Spleen (tissue), 11 donors: Measurements from ENCODE around the gene ZEB2. TPM values are rescaled to one million over a fixed set of nuclear protein-coding genes. Genes with fewer than 3 reads are reported as not detected.

Source experiments
- DNase-seq: peaks from one replicate; pipeline ENCODE4 v3.0.0-alpha.2; 2020
- H3K27ac ChIP-seq, 8 donors: fragments of 200-600 bp; sonication (generic) in 7 of 8; 1 replicate in 4 of 8; 2 replicates in 4 of 8; pipeline versions ENCODE4 v1.5.0 to v1.8.0; 2016 to 2021; ENCODE audit warnings: inconsistent platforms in 4 of 8, mild to moderate bottlenecking in 4 of 8, moderate library complexity in 1 of 8
- H3K27me3 ChIP-seq, 7 donors: fragments of 200-600 bp; sonication (generic) in 6 of 7; replicated peaks in 1 of 7; 1 replicate in 4 of 7; 2 replicates in 3 of 7; pipeline versions ENCODE4 v1.5.0 to v1.8.0; 2016 to 2021; ENCODE audit warnings: inconsistent platforms in 3 of 7, mild to moderate bottlenecking in 1 of 7
- H3K36me3 ChIP-seq, 6 donors: fragments of 200-600 bp; sonication (generic) in 5 of 6; 1 replicate in 4 of 6; 2 replicates in 2 of 6; pipeline versions ENCODE4 v1.5.0 to v1.8.0; 2016 to 2021; ENCODE audit warnings: inconsistent platforms in 2 of 6
- H3K4me1 ChIP-seq, 6 donors: fragments of 200-600 bp; sonication (generic) in 5 of 6; 1 replicate in 3 of 6; 2 replicates in 3 of 6; pipeline versions ENCODE4 v1.5.0 to v1.8.0; 2016 to 2021; ENCODE audit warnings: inconsistent platforms in 3 of 6
- H3K4me3 ChIP-seq, 8 donors: fragments of 200-600 bp; sonication (generic) in 7 of 8; 1 replicate in 4 of 8; 2 replicates in 4 of 8; pipeline versions ENCODE4 v1.5.0 to v1.8.0; 2016 to 2021; ENCODE audit warnings: inconsistent platforms in 4 of 8, mild to moderate bottlenecking in 4 of 8, moderate library complexity in 2 of 8
- H3K9me3 ChIP-seq, 8 donors: fragments of 200-600 bp; sonication (generic) in 7 of 8; 1 replicate in 4 of 8; 2 replicates in 4 of 8; pipeline versions ENCODE4 v1.5.0 to v1.8.0; 2016 to 2021; ENCODE audit warnings: inconsistent platforms in 4 of 8
- POLR2A ChIP-seq, 3 donors: fragments of 450-650 bp; IDR thresholded peaks; one replicate each; pipeline ENCODE4 v1.5.1; 2017; ENCODE audit warnings: antibody characterized with exemption in 3 of 3, mild to moderate bottlenecking in 1 of 3
- POLR2AphosphoS5 ChIP-seq, 3 donors: sonication (generic); formaldehyde crosslinking; IDR thresholded peaks; one replicate each; pipeline ENCODE4 v1.5.1; 2017; ENCODE audit warnings: antibody characterized with exemption in 3 of 3
- WGBS, 5 donors: extraction: QIAGEN DNeasy Blood & Tissue Kit in 3 of 5; methylation state at CpG; one replicate each; pipeline versions ENCODE4 v1.1.5 to v1.1.7; 2013 to 2018; 5-methylcytosine and 5-hydroxymethylcytosine counted together
- intact Hi-C: fragments of 100-400 bp; cut with DNase I; formaldehyde crosslinking; loops from one replicate; pipeline ENCODE4 v1.15.0; 2023; ENCODE audit warnings: low total_unique reads
- polyA plus RNA-seq, 3 donors: library from polyadenylated mRNA; stranded (reverse); fragments of 200-250 nt; gene quantifications; one replicate each; pipeline ENCODE4 v1.2.1, GENCODE V29; 2013
- total RNA-seq, 7 donors: library from RNA; depleted of rRNA in 3 of 7; stranded (reverse); fragments of >200 nt in 3 of 7; fragmentation: NEBNext Ultra II Directional in 4 of 7; extraction: Animal tissue kit (Norgen Biotek cat#: 25700) in 4 of 7; gene quantifications; one replicate each; pipeline versions ENCODE4 v1.1.0 to v1.2.1, GENCODE V29; 2016 to 2021
- TF ChIP-seq, protein P1 (sequence below), 11 experiments: fragments of 200-600 bp in 7 of 11; fragments of 450-650 bp in 4 of 11; sonication (generic) in 4 of 11; IDR thresholded peaks in 8 of 11; conservative IDR thresholded peaks in 3 of 11; 1 replicate in 7 of 11; 2 replicates in 4 of 11; pipeline versions ENCODE4 v1.4.0 to v1.8.0; 2016 to 2021; ENCODE audit warnings: antibody characterized with exemption in 11 of 11, inconsistent platforms in 4 of 11, mild to moderate bottlenecking in 1 of 11
- donor health status: healthy with polysubstance abuse.
- donor health status: DM: no; HTN: no; CAD: no; lungs with moderate emphysema.
- donor health status: DM: no; HTN: no; CAD: no.
- donor health status: Bipolar disorder and iron deficiency.
- donor health status: healthy.
- donor health status: DM: no; HTN: no; CAD: no.
- donor health status: DM: yes; HTN: yes; CAD: no.

ZEB2 gene
- total and polyA plus RNA-seq, 10 donors, result 25.5 to 362 (median 240) TPM

DNA sequence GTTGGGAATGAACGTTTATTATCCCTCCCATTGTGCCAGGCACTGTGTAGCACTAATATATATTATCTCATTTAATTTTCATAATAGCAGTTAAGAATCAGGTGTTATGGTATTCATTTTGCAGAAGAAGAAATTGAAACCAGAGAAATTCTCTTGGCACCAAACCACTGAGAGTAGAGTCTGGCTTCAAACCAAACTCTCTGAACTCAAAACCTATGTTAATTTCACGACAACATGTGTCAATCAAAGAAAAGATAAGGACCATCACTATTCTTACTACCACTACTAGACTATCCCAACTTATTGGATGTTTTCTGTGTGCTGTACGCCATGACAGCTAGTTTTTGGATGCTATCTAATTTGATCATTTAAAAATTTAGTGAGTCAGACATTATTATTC, 24.1 kb upstream of the ZEB2 start:
- WGBS, 5 donors, result 81 to 95% (median 89%) methylated on average over 3 of the region's 3 CpGs
- no peak for DNase-seq
- H3K27ac ChIP-seq, result no peak overlapping the region
- H3K27me3 ChIP-seq, result peaks cover 0 to 3% (median 0%) of the 10 kb centered on the region in 7 donors
- H3K4me1 ChIP-seq, result peaks cover 0 to 18% (median 9%) of the 10 kb centered on the region in 6 donors
- H3K4me3 ChIP-seq, result no peak overlapping the region
- no peaks in the 10 kb centered on the region for H3K9me3 ChIP-seq
- intact Hi-C loops, result no loop called here
- TF ChIP-seq, protein P1, sequence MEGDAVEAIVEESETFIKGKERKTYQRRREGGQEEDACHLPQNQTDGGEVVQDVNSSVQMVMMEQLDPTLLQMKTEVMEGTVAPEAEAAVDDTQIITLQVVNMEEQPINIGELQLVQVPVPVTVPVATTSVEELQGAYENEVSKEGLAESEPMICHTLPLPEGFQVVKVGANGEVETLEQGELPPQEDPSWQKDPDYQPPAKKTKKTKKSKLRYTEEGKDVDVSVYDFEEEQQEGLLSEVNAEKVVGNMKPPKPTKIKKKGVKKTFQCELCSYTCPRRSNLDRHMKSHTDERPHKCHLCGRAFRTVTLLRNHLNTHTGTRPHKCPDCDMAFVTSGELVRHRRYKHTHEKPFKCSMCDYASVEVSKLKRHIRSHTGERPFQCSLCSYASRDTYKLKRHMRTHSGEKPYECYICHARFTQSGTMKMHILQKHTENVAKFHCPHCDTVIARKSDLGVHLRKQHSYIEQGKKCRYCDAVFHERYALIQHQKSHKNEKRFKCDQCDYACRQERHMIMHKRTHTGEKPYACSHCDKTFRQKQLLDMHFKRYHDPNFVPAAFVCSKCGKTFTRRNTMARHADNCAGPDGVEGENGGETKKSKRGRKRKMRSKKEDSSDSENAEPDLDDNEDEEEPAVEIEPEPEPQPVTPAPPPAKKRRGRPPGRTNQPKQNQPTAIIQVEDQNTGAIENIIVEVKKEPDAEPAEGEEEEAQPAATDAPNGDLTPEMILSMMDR (IDR thresholded peaks at IDR 0.05 in 8 of 11, conservative IDR thresholded peaks at IDR 0.05 in 3 of 11), result no peak
- no peak for TF ChIP-seq POLR2AphosphoS5 (IDR thresholded peaks at IDR 0.05)
- no peak for TF ChIP-seq POLR2A (IDR thresholded peaks at IDR 0.05)
- H3K36me3 ChIP-seq, result no peaks in the 10 kb centered on the region

DNA sequence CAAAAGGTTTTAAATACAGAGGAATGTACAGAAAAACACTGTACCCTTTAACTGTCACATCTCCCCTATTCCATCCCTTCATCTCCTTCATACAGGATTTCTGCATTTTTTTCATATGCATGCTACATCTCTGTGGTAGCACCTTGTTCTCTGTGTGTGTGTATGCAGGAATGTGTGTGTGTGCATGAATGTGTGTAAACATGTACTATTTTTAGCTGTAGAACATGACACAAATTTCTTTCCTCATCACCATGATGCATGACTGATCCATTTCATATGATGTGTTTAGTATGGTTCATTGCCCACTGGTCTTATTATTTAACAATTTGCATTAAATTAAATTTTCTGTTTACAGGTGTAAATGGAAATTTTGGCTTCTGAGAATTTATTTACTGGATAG, 21.5 kb upstream of the ZEB2 start:
- no peaks in the 10 kb centered on the region for H3K4me1 ChIP-seq
- H3K27me3 ChIP-seq, result no peaks in the 10 kb centered on the region
- H3K27ac ChIP-seq, result no peak overlapping the region
- DNase-seq, result no peak
- no peak overlapping the region for H3K4me3 ChIP-seq
- no peaks in the 10 kb centered on the region for H3K36me3 ChIP-seq
- no peaks in the 10 kb centered on the region for H3K9me3 ChIP-seq
- TF ChIP-seq POLR2AphosphoS5 (IDR thresholded peaks at IDR 0.05), result no peak
- TF ChIP-seq, protein P1 (IDR thresholded peaks at IDR 0.05 in 8 of 11, conservative IDR thresholded peaks at IDR 0.05 in 3 of 11), result no peak
- no peak for TF ChIP-seq POLR2A (IDR thresholded peaks at IDR 0.05)
- intact Hi-C loops, result no loop called here

DNA sequence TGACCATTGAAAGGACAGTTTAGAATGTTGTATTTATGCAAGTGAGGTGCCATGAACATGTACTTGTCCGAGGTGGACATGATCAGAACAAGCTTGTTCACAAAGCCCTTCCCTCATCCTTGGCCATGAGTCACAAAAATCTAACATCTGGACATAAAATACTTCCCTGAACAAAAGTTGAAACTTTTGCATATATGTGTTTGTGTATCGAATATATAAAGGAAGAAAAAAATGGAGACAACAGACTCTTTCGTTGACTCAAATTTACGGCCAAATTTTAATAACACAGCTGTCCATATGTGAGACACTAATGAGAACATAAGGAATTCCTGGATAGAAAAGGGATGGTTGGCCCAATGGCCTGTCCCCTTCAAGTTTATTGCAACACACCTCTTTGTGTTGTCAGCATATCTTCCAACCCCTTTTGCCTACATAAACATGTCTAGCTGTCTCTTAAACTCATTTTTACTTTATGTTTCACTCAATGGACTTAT, 19.4 kb upstream of the ZEB2 start:
- H3K27ac ChIP-seq, result no peak overlapping the region
- no peaks in the 10 kb centered on the region for H3K4me1 ChIP-seq
- TF ChIP-seq, protein P1 (IDR thresholded peaks at IDR 0.05 in 8 of 11, conservative IDR thresholded peaks at IDR 0.05 in 3 of 11), result no peak
- TF ChIP-seq POLR2AphosphoS5 (IDR thresholded peaks at IDR 0.05), result no peak
- no peak for TF ChIP-seq POLR2A (IDR thresholded peaks at IDR 0.05)
- no peaks in the 10 kb centered on the region for H3K36me3 ChIP-seq
- no peak overlapping the region for H3K4me3 ChIP-seq
- H3K9me3 ChIP-seq, result no peaks in the 10 kb centered on the region
- WGBS, 5 donors, result 84 to 96% (median 94%) methylated on average over 4 of the region's 4 CpGs
- H3K27me3 ChIP-seq, result no peaks in the 10 kb centered on the region
- DNase-seq, result no peak
- intact Hi-C loops, result no loop called here

DNA sequence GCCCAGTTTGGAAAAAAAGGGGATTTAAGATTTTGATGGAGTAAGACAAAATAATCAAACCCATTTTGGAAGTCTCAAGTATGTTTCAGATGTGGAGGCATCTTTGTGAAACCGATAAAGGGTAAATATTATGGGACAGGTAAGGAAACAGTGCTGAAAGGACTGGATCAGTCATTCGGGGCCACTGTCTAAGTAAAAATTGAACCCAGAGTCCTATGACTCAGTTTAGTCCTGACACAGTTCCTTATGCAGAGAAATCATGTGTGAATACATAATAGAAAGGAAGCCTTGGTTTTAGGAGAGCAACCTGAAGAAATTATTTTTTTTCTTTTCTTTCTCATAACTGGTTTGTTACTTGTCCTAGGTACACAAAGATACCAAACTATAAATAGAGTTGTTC, 15.4 kb upstream of the ZEB2 start:
- WGBS, 5 donors, result 76 to 98% (median 94%) methylated on average over 2 of the region's 2 CpGs
- H3K27me3 ChIP-seq, result no peaks in the 10 kb centered on the region
- DNase-seq, result no peak

More for the DNA sequence above, 15.4 kb upstream of the ZEB2 start:
- TF ChIP-seq POLR2A (IDR thresholded peaks at IDR 0.05) (no peak), POLR2AphosphoS5 (IDR thresholded peaks at IDR 0.05) (no peak)
- TF ChIP-seq, protein P1 (IDR thresholded peaks at IDR 0.05 in 8 of 11, conservative IDR thresholded peaks at IDR 0.05 in 3 of 11), result no peak
- intact Hi-C loops, result no loop called here
- Histone ChIP-seq H3K4me1 (no peaks in the 10 kb centered on the region), H3K27ac (no peak overlapping the region), H3K9me3 (no peaks in the 10 kb centered on the region), H3K36me3 (no peaks in the 10 kb centered on the region), H3K4me3 (no peak overlapping the region)
